PFSK-1 (cell line): ENCODE measurements around the gene MARK3.

ENCODE experiments used
- POLR2AphosphoS5 ChIP-seq: IDR thresholded peaks from 2 replicates; pipeline ENCODE4 v1.6.1; 2012; ENCODE audit warnings: low read depth, mild to moderate bottlenecking, control low read depth, low read length, moderate library complexity
- SIN3A ChIP-seq: IDR thresholded peaks from 2 replicates; pipeline ENCODE4 v1.6.1; 2012; ENCODE audit warnings: mild to moderate bottlenecking, low read length, moderate library complexity, borderline replicate concordance; ENCODE audit not compliant: insufficient read depth
- TF ChIP-seq, protein P1 (sequence below), 2 experiments: IDR thresholded peaks; 2 replicates each; pipeline versions ENCODE4 v1.6.1 to v1.8.0; 2011 to 2012; ENCODE audit warnings: low read depth in 2 of 2, low read length in 2 of 2, control low read depth in 1 of 2, inconsistent platforms in 1 of 2, mild to moderate bottlenecking in 1 of 2, moderate library complexity in 1 of 2; ENCODE audit not compliant: insufficient read depth in 1 of 2

- TF ChIP-seq SIN3A = no peak
- TF ChIP-seq, protein P1, sequence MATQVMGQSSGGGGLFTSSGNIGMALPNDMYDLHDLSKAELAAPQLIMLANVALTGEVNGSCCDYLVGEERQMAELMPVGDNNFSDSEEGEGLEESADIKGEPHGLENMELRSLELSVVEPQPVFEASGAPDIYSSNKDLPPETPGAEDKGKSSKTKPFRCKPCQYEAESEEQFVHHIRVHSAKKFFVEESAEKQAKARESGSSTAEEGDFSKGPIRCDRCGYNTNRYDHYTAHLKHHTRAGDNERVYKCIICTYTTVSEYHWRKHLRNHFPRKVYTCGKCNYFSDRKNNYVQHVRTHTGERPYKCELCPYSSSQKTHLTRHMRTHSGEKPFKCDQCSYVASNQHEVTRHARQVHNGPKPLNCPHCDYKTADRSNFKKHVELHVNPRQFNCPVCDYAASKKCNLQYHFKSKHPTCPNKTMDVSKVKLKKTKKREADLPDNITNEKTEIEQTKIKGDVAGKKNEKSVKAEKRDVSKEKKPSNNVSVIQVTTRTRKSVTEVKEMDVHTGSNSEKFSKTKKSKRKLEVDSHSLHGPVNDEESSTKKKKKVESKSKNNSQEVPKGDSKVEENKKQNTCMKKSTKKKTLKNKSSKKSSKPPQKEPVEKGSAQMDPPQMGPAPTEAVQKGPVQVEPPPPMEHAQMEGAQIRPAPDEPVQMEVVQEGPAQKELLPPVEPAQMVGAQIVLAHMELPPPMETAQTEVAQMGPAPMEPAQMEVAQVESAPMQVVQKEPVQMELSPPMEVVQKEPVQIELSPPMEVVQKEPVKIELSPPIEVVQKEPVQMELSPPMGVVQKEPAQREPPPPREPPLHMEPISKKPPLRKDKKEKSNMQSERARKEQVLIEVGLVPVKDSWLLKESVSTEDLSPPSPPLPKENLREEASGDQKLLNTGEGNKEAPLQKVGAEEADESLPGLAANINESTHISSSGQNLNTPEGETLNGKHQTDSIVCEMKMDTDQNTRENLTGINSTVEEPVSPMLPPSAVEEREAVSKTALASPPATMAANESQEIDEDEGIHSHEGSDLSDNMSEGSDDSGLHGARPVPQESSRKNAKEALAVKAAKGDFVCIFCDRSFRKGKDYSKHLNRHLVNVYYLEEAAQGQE (IDR thresholded peaks at IDR 0.05; ENCODE audit: insufficient read depth in 1 of 2, low read depth in 2 of 2, low read length in 2 of 2) = no peak
- TF ChIP-seq POLR2AphosphoS5 = no peak
Measured at GRCh38 chr14:103546652-103547454, 161.6 kb downstream of the MARK3 start.
